Measurements from ENCODE around the gene CEP89.
"Not testable (repeated sequence)": the region's sequence is repeated elsewhere in the genome, so short reads cannot be mapped to it uniquely, and the experiment has no call there.

The CEP89 gene

DNA sequence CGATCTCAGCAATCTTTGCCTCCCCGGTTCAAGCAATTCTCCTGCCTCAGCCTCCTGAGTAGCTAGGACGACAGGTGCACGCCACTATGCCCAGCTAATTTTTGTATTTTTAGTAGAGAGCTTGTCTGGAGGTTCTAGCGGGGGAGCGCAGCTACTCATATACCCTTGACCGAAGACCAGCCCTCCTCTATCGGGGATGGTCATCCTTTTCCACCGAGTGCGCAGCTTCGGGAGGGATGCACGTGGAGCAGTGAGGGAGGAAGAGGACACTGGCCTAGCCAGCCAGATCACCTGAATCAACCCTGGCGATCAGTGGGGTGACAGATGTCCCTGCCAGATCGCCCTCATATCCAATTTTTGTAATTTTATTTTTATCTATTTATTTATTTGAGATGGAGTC lies 109.0 kb downstream of the CEP89 start:
- no peak overlapping the region for H3K9ac ChIP-seq (ENCODE audit: low read length)
- no peaks in the 10 kb centered on the region for H3K36me3 ChIP-seq (ENCODE audit: control insufficient read depth, insufficient read depth, low read length)
- no peak overlapping the region for H3K27ac ChIP-seq (ENCODE audit: low read depth, low read length)
- no peaks in the 10 kb centered on the region for H3K4me1 ChIP-seq (ENCODE audit: control insufficient read depth, insufficient read depth, low read length)
- H3K9me3 ChIP-seq (ENCODE audit: control insufficient read depth, insufficient read depth, low read depth, low read length) = no peaks in the 10 kb centered on the region
- H3K27me3 ChIP-seq (ENCODE audit: control insufficient read depth, insufficient read depth, low read length) = no peaks in the 10 kb centered on the region
- H3K4me3 ChIP-seq (ENCODE audit: low read depth, low read length) = no peak overlapping the region

DNA sequence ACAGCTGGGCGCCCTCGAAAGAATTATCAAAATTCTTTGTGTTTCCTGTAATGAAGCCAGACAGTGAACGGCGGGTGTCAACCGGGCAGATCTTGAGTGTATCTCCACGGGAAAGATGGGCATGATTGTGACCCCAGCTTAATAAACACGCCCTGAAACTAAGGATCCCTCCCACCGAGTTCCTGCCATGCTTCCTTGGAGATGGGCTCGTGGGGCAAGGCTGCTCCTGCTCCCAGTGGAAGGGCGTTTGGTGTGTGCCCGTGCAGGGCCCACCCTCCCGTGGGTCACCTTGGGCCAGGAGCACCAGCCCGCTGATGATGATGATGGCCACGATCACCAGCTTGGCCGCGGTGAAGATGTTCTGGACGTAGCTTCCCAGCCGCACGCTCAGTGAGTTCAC lies 109.6 kb downstream of the CEP89 start:
- Histone ChIP-seq H3K4me1 (ENCODE audit: control insufficient read depth, insufficient read depth, low read length) (no peaks in the 10 kb centered on the region), H3K4me3 (ENCODE audit: low read depth, low read length) (no peak overlapping the region), H3K9me3 (ENCODE audit: control insufficient read depth, insufficient read depth, low read depth, low read length) (no peaks in the 10 kb centered on the region), H3K9ac (ENCODE audit: low read length) (no peak overlapping the region), H3K36me3 (ENCODE audit: control insufficient read depth, insufficient read depth, low read length) (no peaks in the 10 kb centered on the region), H3K27me3 (ENCODE audit: control insufficient read depth, insufficient read depth, low read length) (no peaks in the 10 kb centered on the region), H3K27ac (ENCODE audit: low read depth, low read length) (no peak overlapping the region)

DNA sequence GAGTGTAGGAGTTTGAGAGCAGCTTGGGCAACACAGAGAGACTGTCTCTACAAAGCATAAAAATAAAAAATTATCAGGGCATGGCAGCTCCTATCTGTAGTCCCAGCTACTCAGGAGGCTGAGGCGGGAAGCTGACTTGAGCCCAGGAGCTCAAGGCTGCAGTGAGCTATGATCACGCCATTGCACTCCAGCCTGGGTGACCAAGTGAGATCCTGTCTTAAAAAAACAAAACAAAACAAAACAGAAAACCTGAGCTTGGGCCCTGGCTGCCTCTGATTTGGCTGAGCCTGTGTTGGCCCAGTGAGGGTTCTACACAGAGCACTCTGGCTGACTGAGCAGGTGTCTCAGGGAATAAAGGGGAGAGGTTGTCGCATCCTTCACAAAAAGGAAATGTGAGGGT lies 110.2 kb downstream of the CEP89 start:
- Histone ChIP-seq H3K36me3 (ENCODE audit: control insufficient read depth, insufficient read depth, low read length) (no peaks in the 10 kb centered on the region), H3K27me3 (ENCODE audit: control insufficient read depth, insufficient read depth, low read length) (no peaks in the 10 kb centered on the region)

DNA sequence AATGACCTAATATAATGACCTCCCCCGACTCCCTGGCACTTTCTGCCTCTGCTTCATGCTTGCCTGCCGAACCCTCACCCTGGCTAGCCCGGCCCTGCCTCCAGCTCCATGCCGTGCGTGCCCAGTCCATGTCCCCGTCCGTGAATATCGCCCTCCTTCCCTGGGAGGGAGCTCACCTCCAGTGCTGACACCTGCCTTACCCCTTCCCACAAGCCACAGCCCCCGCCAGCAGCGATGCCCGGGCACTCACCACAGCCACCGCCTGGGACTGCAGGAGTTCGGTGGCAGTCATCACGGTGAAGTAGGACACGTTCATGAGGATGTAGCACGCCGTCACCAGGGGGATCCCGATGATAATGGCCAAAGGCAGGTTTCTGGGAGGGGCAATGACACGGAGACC lies 112.2 kb downstream of the CEP89 start:
- H3K27me3 ChIP-seq (ENCODE audit: control insufficient read depth, insufficient read depth, low read length) = no peaks in the 10 kb centered on the region
- no peaks in the 10 kb centered on the region for H3K9me3 ChIP-seq (ENCODE audit: control insufficient read depth, insufficient read depth, low read depth, low read length)
- H3K4me3 ChIP-seq (ENCODE audit: low read depth, low read length) = no peak overlapping the region
- H3K9ac ChIP-seq (ENCODE audit: low read length) = no peak overlapping the region
- no peak overlapping the region for H3K27ac ChIP-seq (ENCODE audit: low read depth, low read length)
- no peaks in the 10 kb centered on the region for H3K36me3 ChIP-seq (ENCODE audit: control insufficient read depth, insufficient read depth, low read length)
- H3K4me1 ChIP-seq (ENCODE audit: control insufficient read depth, insufficient read depth, low read length) = no peaks in the 10 kb centered on the region

More for the DNA sequence above, 110.2 kb downstream of the CEP89 start:
- Histone ChIP-seq H3K27ac (ENCODE audit: low read depth, low read length) (no peak overlapping the region), H3K9me3 (ENCODE audit: control insufficient read depth, insufficient read depth, low read depth, low read length) (no peaks in the 10 kb centered on the region), H3K4me3 (ENCODE audit: low read depth, low read length) (no peak overlapping the region), H3K4me1 (ENCODE audit: control insufficient read depth, insufficient read depth, low read length) (no peaks in the 10 kb centered on the region), H3K9ac (ENCODE audit: low read length) (no peak overlapping the region)

DNA sequence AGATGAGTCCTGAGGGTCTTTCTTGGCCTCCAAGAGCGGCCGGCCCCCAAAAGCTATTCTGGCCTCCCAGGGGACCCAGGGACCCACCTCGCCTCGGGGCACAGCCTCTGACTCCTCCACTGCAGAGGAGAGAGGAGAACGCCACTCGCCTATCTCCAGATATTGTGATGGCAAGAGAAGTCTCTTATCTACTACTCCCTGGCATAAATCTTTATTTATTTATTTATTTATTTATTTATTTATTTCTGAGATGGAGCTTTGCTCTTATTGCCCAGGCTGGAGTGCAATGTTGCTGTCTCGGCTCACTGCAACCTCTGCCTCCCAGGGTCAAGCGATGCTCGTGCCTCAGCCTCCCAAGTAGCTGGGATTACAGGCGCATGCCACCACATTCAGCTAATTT lies 113.2 kb downstream of the CEP89 start:
- Histone ChIP-seq H3K27ac (ENCODE audit: low read depth, low read length) (no peak overlapping the region), H3K27me3 (ENCODE audit: control insufficient read depth, insufficient read depth, low read length) (no peaks in the 10 kb centered on the region), H3K4me1 (ENCODE audit: control insufficient read depth, insufficient read depth, low read length) (no peaks in the 10 kb centered on the region), H3K4me3 (ENCODE audit: low read depth, low read length) (no peak overlapping the region), H3K36me3 (ENCODE audit: control insufficient read depth, insufficient read depth, low read length) (no peaks in the 10 kb centered on the region), H3K9ac (ENCODE audit: low read length) (no peak overlapping the region), H3K9me3 (ENCODE audit: control insufficient read depth, insufficient read depth, low read depth, low read length) (no peaks in the 10 kb centered on the region)

DNA sequence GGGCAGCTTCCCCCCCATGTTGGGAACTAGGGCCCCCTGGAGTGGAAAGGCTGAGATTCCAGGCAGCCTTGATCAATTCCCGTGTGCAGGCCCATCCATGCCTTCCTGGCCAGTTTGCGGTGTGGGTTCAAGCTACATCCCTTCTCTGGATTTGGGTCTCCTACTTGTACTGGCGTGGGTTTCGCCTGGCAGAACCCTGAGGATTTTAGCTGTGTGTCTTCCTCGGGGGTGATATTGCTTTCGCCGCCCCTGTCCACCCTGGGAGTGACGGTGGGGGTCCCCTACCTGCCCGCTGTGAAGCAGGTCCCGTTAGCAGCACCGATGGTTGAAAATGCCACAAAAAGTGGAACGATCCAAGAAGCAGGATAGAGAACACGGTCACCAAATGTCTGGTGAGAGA lies 113.6 kb downstream of the CEP89 start:
- no peaks in the 10 kb centered on the region for H3K9me3 ChIP-seq (ENCODE audit: control insufficient read depth, insufficient read depth, low read depth, low read length)
- no peaks in the 10 kb centered on the region for H3K27me3 ChIP-seq (ENCODE audit: control insufficient read depth, insufficient read depth, low read length)
- no peaks in the 10 kb centered on the region for H3K36me3 ChIP-seq (ENCODE audit: control insufficient read depth, insufficient read depth, low read length)

DNA sequence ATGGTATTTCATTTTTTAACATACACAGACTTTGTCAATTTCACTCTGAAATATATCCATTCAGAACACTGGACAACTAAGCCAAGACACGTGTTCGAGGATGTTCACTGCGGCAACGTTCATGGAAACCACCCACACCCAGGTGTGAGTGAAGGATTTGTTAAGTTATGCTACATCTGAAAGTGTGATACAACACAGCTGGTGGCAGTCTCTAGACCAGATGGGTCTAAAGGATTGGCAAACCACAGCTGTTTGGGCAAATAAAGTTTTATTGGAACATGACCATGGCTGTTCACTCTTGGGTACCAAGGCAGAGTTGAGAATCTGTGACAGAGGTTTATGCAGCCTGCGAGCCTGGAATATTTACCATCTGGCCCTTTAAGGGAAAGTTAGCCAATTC lies 114.2 kb downstream of the CEP89 start:
- H3K9me3 ChIP-seq (ENCODE audit: control insufficient read depth, insufficient read depth, low read depth, low read length) = no peaks in the 10 kb centered on the region
- H3K36me3 ChIP-seq (ENCODE audit: control insufficient read depth, insufficient read depth, low read length) = no peaks in the 10 kb centered on the region
- H3K27ac ChIP-seq (ENCODE audit: low read depth, low read length) = no peak overlapping the region
- no peaks in the 10 kb centered on the region for H3K4me1 ChIP-seq (ENCODE audit: control insufficient read depth, insufficient read depth, low read length)
- H3K27me3 ChIP-seq (ENCODE audit: control insufficient read depth, insufficient read depth, low read length) = no peaks in the 10 kb centered on the region
- no peak overlapping the region for H3K4me3 ChIP-seq (ENCODE audit: low read depth, low read length)
- no peak overlapping the region for H3K9ac ChIP-seq (ENCODE audit: low read length)

More for the DNA sequence above, 113.6 kb downstream of the CEP89 start:
- Histone ChIP-seq H3K4me3 (ENCODE audit: low read depth, low read length) (no peak overlapping the region), H3K27ac (ENCODE audit: low read depth, low read length) (no peak overlapping the region), H3K4me1 (ENCODE audit: control insufficient read depth, insufficient read depth, low read length) (no peaks in the 10 kb centered on the region), H3K9ac (ENCODE audit: low read length) (no peak overlapping the region)

DNA sequence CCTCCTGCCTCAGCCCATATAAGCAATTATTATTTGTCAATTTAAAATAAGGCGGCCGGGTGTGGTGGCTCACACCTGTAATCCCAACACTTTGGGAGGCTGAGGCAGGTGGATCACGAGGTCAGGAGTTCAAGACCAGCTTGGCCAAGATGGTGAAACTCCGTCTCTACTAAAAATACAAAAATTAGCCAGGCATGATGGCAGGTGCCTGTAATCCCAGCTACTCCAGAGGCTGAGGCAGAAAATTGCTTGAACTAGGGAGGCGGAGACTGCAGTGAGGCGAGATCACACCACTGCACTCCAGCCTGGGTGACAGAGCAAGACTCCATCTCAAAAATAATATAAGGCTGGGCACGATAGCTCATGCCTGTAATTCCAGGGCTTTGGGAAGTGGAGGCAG lies 114.9 kb downstream of the CEP89 start:
- H3K27me3 ChIP-seq (ENCODE audit: control insufficient read depth, insufficient read depth, low read length); H3K27ac ChIP-seq (ENCODE audit: low read depth, low read length); H3K4me1 ChIP-seq (ENCODE audit: control insufficient read depth, insufficient read depth, low read length); H3K9ac ChIP-seq (ENCODE audit: low read length); H3K9me3 ChIP-seq (ENCODE audit: control insufficient read depth, insufficient read depth, low read depth, low read length); H3K36me3 ChIP-seq (ENCODE audit: control insufficient read depth, insufficient read depth, low read length); H3K4me3 ChIP-seq (ENCODE audit: low read depth, low read length): not testable (repeated sequence)

DNA sequence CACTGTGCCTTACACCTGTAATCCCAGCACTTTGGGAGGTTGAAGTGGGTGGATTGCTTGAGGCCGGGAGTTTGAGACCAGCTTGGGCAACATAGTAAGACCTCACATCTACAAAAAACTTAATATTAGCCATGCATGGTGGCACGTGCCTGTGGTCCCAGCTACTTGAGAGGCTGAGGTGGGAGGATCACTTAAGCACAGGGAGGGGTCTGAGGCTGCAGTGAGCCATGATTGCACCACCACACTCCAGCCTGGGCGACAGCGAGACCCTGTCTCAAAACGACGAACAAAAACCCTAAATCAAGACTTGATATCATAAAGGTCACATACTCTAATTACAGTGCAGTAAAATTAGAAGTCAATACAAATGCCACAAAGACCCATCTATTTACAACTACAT lies 119.5 kb downstream of the CEP89 start:
- Histone ChIP-seq H3K9ac (ENCODE audit: low read length) (no peak overlapping the region), H3K4me3 (ENCODE audit: low read depth, low read length) (no peak overlapping the region), H3K27me3 (ENCODE audit: control insufficient read depth, insufficient read depth, low read length) (no peaks in the 10 kb centered on the region), H3K4me1 (ENCODE audit: control insufficient read depth, insufficient read depth, low read length) (no peaks in the 10 kb centered on the region), H3K36me3 (ENCODE audit: control insufficient read depth, insufficient read depth, low read length) (no peaks in the 10 kb centered on the region), H3K27ac (ENCODE audit: low read depth, low read length) (no peak overlapping the region), H3K9me3 (ENCODE audit: control insufficient read depth, insufficient read depth, low read depth, low read length) (no peaks in the 10 kb centered on the region)

DNA sequence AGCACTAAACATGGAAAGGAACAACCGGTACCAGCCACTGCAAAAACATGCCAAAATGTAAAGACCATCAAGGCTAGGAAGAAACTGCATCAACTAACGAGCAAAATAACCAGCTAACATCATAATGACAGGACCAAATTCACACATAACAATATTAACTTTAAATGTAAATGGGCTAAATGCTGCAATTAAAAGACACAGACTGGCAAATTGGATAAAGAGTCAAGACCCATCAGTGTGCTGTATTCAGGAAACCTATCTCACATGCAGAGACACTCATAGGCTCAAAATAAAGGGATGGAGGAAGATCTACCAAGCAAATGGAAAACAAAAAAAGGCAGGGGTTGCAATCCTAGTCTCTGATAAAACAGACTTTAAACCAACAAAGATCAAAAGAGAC lies 123.7 kb downstream of the CEP89 start:
- not testable (repeated sequence) for H3K36me3 ChIP-seq (ENCODE audit: control insufficient read depth, insufficient read depth, low read length); H3K27ac ChIP-seq (ENCODE audit: low read depth, low read length); H3K4me1 ChIP-seq (ENCODE audit: control insufficient read depth, insufficient read depth, low read length); H3K27me3 ChIP-seq (ENCODE audit: control insufficient read depth, insufficient read depth, low read length); H3K4me3 ChIP-seq (ENCODE audit: low read depth, low read length); H3K9ac ChIP-seq (ENCODE audit: low read length); H3K9me3 ChIP-seq (ENCODE audit: control insufficient read depth, insufficient read depth, low read depth, low read length)

DNA sequence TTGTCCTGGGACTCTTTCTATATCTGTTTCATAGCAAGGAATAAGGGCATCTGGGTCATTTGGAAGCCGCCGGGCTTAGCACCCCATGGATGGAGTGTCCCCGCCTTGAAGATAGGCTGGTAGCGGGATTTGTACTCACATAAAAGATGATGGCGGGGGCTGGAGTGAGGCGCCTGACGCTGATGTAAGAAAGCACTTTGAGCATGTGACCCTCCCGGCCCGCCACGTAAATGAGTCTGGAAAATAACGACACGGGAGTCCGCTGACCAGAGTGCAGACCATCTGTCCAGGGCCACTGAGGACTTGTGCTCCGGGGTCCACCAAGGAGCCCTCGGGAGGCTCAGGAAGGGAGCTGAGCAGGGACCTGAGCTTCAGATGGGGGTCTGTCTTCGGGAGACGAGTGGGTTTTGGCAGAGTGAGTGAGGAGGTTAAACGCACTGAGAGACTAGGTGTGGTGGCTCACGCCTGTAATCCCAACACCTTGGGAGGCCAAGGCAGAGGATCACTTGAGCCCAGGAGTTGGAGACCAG lies 128.0 kb downstream of the CEP89 start:
- Histone ChIP-seq H3K4me1 (ENCODE audit: control insufficient read depth, insufficient read depth, low read length) (no peaks in the 10 kb centered on the region), H3K9ac (ENCODE audit: low read length) (no peak overlapping the region), H3K27ac (ENCODE audit: low read depth, low read length) (no peak overlapping the region), H3K4me3 (ENCODE audit: low read depth, low read length) (no peak overlapping the region), H3K36me3 (ENCODE audit: control insufficient read depth, insufficient read depth, low read length) (no peaks in the 10 kb centered on the region), H3K9me3 (ENCODE audit: control insufficient read depth, insufficient read depth, low read depth, low read length) (peaks cover 7% of the 10 kb centered on the region), H3K27me3 (ENCODE audit: control insufficient read depth, insufficient read depth, low read length) (no peaks in the 10 kb centered on the region)

DNA sequence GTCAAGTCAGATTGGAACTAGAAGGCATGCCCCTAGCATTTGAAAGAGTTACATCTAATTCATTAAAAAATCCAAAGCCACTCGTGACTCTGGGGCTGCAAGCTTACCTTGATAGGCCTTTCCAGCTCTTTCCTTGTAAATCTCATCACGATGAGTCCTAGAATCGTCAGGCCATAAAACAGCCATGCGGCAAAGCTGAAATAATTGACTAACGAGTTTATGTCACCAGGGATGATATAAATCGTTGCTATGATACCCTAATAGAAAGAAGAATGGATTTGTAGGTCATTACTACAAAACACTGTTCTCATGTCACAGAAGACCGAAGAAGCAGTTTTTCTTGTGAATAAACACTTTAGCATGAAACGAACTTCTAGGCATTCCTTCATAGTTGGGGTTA lies 129.7 kb downstream of the CEP89 start:
- Histone ChIP-seq H3K27me3 (ENCODE audit: control insufficient read depth, insufficient read depth, low read length) (no peaks in the 10 kb centered on the region), H3K36me3 (ENCODE audit: control insufficient read depth, insufficient read depth, low read length) (no peaks in the 10 kb centered on the region), H3K4me3 (ENCODE audit: low read depth, low read length) (no peak overlapping the region), H3K27ac (ENCODE audit: low read depth, low read length) (no peak overlapping the region), H3K9ac (ENCODE audit: low read length) (no peak overlapping the region), H3K9me3 (ENCODE audit: control insufficient read depth, insufficient read depth, low read depth, low read length) (peaks cover 7% of the 10 kb centered on the region), H3K4me1 (ENCODE audit: control insufficient read depth, insufficient read depth, low read length) (no peaks in the 10 kb centered on the region)
